ENCODE measurements around the gene AKAP8. TPM values are rescaled to one million over a fixed set of nuclear protein-coding genes. Genes with fewer than 3 reads are reported as not detected.
"Not testable (repeated sequence)": the region's sequence is repeated elsewhere in the genome, so short reads cannot be mapped to it uniquely, and the experiment has no call there.

Gene AKAP8
- total RNA-seq, 1 experiment from 2014 or later = 16.4 TPM

DNA sequence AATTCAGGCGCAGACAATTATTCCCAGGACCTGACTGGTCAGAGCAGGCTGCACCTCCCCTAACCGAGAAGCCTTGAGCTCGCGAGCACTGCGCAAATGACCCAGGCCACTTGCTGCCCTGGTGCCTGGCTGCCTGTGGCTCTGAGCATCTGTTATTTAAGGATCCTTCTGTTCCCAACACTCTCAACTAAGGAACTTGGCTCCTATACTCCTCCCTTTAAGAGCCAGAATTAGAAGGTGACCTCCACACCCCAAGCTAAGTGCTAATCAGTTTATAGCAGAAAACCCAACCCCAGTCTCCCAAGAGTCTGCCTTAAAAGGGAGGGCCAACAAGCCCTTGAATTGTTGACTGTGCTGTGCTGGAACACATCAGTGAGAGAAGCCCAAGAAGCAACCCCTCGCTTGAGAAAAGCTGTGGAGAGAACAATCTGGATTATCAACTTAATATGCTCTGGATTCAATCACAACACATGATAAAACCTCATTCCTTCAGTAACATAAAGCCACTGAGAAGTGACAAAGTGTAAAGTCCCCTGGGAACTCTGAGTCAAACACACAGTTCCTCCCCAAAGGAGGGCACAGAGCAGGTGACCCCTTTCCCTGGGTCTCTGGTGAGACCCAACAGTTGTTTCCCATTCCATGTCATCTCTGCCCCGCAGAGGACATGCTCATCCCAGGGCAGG, 24.7 kb upstream of the AKAP8 start:
- no peak for DNase-seq (ENCODE audit: low read depth)

DNA sequence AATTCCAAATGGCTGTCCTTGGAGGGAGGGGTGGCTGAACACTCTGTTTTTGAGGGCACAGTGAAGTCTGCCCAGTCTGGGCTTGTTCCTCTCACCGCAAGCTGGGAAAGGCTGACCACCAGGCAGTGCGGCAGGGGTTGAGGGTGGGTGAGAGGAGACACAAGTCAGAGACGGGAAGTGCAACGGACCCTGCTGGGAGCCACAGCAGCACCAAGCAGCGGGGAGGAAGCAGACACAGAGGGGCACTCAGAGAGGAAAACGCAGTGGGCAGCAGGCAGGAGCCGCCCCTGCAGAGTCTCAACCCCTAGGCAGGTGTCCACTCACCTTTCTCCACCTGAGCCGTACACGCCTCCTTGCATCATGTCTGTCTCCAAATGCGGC, 23.6 kb upstream of the AKAP8 start:
- DNase-seq (ENCODE audit: low read depth) = no peak

DNA sequence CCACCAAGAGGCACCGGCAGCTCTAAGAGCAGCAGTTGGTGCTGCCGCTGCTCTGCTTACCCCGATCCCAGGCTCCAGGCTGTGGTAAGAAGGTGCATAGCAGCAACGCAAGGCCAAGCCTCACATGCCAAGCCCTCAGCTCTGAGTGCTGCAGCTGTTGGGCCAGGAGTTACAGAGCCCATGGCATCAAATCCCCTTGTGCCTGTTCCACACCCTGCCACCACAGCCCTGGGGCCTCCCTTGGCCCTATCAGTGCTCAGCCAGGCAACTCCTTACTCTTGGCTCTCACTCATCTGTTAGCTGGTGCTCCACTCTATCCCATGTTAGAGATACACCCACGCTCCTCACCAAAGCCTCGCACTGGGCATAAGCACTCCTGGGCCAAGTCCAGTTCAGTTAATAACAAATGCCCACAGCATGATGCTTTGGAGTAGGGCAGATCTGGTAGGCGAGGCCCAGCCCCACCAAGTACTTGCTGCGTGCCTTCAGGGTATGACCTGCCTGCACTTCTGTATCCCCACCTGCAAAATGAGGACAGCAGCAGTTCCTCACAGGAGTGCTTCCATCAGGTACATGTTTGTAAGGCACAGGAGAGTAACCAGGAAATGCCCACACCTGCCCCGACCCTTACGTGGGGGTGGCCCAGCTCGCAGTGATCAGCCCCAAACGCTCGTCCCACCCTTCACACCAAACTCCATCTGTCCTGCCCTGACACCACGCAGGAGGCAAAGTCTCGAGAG, 23.0 kb upstream of the AKAP8 start:
- no peak for DNase-seq (ENCODE audit: low read depth)

DNA sequence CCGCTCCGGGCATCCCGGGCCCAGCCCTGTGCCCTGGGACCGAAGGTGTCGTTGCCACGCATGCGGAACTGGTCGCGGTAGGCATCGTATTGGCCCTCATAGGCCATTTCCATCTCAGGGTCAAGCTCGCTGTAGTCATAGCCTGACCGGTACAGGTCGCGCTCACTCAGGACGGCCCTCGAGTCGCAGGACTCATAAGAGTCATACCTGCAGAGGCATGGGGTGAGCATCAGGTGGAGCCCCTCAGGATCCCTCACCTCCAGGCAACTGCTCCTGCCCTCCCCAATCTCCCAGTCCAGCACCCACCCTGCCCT, 21.8 kb upstream of the AKAP8 start:
- DNase-seq (ENCODE audit: low read depth) = no peak

DNA sequence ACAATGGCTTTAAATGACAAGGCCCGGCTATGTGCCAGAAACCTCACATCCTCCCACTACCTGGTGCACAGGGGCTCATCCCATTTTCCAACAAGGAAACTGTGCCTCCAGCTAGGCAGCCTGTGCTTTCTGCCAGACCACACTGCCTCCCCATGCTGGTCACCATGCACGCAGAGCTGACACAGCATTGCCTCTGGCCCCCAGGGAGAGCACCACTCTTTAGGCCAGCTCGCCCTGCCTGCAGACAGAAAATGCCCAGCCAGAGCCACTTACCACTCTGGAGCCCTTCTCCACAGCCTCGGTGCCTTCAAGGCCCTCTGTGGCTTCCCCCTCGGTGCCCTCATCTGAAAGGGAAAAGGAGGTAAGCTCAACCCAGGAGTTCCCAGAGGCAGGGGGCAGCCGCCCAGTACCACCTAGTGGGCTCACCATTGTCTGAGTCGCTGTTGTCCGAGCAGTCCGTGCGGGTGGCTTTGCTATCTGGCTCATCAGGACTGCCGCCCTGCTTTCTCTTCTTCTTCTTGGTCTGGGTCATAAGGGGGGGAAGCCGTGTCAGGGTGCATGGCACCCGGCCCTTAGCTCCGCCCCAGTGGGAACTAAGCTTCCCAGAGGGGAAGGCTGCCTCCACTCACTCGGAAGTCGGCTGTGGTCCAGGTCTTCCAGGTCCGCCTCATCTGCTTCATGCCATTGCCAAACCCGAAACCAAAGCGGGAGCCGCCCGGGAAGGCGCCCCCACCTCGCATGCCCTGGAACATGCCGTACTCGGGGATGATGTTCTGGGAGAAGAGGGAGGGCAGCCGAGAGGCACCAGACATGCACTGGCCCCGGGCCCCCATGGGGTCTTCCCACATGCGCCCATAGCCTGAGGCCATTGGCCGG, 21.2 kb upstream of the AKAP8 start:
- no peak for DNase-seq (ENCODE audit: low read depth)

DNA sequence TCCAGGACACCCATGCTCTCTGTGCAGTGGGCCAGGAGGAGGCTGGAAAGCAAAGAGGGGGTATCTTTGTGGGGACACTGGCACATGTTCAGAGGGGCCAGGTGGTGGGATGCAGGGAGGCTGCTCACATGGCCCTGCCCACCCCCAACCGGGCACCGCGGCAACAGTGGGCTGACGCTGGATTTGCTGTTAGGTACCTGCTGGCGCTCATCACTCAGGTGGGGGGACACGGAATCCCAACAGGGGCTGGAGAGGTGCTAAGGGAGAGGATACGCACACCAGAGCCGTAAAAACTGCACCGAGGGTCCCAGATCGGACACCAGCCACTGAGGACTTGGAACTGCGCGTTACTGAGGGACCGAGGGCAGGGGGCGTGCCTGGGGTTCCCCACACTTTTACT, 20.0 kb upstream of the AKAP8 start:
- no peak for DNase-seq (ENCODE audit: low read depth)

DNA sequence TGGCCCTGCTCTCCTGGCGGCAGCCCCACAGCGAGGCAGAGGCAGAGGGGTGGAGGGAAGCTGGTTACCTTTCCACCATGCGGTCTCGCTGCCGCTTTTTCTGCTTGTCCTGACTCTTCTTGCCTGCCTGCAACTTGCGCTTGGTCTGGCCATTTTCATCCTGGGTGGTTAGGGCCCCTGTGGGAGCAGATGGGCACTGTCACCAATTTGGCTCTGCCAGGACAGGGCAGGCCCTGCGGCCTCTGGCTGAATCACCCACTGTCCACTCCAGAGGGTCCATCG, 19.6 kb upstream of the AKAP8 start:
- no peak for DNase-seq (ENCODE audit: low read depth)

DNA sequence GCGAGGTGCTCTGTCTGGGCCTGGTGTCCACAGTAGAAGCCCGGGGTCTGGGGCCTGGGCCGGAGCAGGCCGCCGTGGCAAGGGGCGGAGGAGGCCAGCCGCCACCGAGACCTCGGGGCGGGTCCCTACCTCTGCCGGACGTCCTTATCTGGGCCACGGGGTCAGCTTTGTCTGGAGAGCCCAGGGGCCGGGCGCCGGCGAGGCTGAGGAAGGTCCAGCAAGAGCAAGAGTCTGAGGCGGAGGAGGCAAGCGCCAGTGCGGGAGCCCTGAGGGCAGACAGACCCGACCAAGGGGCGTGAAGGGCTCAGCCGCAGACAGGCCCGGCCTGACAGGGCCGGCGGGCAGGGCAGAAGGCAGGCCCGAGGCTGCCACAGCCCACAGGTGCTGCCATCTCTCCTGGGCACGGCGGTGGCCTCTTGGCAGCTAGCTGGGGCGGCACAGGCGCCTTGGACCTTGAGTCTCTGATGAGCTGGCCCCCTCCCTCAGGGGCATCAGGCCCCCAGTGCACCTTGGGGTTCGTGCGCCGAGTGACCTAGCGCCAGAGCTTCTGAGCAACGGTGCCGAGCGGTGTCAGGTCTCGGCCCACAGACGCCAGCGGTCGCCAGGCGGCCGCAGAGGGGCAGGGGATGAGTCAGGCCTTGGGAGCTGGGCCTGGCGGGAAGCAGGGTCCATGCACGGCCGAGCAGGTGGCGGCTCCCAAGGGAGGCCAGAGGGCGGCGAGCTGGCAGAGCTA, 19.1 kb upstream of the AKAP8 start:
- DNase-seq (ENCODE audit: low read depth) = no peak

DNA sequence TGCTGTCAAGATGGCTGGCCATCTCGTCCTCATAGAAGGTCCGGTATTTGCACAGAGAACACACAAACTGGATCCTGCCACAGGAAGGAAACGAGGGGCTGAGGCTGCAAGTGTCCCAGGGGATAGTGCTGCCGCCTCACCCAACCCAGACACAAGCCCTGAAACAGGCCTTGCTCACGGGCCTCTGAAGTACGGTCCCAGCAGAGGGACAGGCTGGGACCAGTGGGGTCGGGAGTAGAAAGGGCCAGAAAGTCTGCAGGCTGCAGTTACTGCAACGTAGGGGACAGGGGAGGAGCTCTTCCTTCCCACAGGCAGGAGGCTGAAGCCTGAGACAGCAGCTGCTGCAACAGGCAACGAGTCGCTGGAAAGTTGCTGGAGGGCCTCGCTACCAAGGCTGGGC, 18.2 kb upstream of the AKAP8 start:
- DNase-seq (ENCODE audit: low read depth) = no peak

DNA sequence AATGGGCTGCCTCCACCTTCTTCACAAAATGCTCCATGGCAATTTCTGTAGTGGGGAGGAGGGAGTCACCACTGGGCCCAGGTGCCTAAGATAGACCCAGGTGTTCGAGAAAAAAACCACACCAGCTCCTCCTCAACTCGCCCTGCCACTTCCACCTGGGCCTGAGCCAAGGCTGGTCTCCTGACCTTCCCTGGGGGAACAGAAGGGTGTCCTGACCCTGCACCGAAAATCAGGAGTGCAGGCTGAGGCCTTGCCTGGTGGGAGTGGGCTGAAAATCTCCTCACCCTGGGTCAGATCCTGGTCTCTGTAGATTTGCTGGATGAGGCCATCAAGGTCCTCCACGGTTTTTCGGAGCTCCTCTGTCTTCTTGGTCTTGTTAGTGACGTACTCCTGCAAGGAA, 17.6 kb upstream of the AKAP8 start:
- no peak for DNase-seq (ENCODE audit: low read depth)

DNA sequence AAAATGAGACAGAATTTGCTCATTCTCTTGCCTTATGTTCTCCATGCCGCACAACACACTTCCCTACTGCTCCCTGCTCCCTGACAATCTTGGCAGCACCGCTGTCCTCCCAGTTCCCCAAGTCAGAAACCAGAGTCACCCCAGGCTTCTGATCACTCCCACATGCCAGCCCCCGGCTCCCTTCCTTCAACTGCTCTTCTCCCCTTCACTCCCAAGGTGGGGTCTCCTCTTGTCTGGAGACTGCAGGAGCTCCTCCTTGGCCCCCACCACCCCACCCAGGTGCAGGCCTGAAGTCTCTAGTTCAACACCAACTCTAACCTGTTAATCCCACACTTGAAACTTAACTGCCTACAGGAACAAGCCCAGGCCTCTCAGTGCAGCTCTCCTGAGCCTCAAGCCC, 16.8 kb upstream of the AKAP8 start:
- DNase-seq (ENCODE audit: low read depth) = no peak

DNA sequence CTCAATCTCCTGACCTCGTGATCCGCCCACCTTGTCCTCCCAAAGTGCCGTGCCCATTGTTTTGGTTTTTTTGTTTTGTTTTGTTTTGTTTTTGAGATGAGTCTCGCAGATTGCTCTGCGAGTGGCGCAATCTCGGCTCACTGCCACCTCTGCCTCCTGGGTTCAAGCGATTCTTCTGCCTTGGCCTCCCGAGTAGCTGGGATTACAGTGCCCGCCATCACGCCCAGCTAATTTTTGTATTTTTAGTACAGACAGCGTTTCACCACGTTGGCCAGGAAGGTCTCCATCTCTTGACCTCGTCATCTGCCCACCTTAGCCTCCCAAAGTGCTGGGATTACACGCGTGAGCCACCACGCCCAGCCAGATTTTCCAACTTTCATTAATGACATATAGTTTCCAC, 15.7 kb upstream of the AKAP8 start:
- not testable (repeated sequence) for DNase-seq (ENCODE audit: low read depth)

DNA sequence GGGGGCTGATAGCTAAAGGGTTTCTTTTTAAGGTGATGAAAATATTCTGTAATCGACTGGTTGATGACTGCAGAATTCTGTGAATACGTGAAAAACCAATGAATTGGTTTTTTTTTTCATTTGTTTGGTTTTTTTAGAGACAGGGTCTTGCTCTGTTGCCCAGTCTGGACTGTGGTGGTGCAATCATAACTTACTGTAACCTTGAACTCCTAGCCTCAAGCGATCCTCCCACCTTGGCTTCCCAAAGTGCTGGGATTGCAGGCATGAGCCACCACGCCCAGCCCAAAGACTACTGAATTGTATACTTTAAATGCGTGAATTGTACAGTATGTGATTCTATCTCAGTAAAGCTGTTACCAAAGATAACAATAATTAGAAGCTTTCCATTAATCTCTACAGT, 14.8 kb upstream of the AKAP8 start:
- no peak for DNase-seq (ENCODE audit: low read depth)

DNA sequence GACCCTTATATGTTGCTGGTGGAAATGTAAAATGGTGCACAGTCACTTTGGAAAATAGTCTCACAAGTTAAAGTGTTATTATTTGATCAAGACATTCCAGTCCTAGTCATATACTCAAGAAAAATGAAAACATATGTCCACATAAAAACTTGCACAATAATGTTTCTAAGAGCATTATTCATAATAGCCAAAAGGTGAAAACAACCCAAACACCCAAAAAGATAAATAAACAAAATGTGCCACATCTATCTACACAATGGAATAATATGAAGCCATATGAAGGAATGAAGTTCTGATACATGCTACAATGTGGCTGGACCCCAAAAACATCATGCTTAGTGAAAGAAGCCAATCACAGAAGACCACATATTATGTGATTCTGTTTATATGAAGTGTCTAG, 14.4 kb upstream of the AKAP8 start:
- no peak for DNase-seq (ENCODE audit: low read depth)

DNA sequence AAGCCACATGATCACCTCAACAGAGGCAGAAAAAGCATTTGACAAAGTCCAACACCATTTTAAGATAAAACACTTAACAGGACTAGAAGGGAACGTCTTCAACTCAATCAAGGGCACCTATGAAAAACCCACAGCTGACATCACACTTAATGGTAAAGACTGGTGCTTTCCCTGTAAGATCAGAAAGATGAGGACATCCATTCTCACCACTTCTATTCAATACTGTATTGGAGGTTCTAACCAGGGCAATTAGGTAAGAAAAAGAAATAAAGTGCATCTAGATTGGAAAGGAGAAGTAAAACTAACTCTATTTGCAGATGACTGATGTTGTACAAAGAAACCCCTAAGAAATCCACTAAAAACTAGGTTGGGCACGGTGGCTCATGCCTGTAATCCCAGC, 11.2 kb upstream of the AKAP8 start:
- no peak for DNase-seq (ENCODE audit: low read depth)

DNA sequence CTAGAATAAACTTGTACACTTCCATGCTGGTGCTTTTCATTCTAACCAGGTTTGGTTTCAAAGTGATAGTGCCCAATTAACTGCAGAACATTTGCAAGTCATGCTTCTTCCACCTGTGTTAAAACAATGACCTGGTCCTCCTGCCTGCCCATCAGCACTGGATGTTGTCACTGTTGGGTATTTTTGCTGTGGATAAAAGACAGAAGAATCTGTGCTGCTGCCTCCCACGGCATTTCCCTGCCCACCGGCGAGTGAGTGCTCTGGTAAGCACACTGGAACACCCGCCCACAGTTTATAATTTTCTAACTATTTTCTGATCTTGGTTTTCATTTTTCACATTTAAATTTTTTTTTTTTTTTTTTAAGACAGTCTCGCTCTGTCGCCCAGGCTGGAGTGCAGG, 2.3 kb upstream of the AKAP8 start:
- DNase-seq (ENCODE audit: low read depth) = no peak

DNA sequence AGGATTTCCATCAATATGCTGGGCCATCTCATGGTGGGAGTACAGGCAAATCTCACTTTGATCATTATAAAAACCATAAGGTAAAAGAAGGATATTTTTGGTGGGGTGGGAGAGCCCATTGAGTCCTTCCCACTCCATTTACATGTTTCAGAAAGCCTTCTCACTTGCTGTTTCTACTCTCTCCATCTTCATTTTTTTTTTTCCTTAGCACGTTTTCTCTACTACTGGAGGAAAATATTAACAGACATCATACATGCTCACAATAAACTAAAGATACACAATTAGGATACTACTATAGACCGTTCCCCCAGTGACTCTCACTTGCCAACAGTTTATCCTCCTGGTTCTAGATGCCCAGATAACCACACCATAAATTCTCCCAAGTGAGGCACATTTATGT, 1.8 kb upstream of the AKAP8 start:
- no peak for DNase-seq (ENCODE audit: low read depth)

DNA sequence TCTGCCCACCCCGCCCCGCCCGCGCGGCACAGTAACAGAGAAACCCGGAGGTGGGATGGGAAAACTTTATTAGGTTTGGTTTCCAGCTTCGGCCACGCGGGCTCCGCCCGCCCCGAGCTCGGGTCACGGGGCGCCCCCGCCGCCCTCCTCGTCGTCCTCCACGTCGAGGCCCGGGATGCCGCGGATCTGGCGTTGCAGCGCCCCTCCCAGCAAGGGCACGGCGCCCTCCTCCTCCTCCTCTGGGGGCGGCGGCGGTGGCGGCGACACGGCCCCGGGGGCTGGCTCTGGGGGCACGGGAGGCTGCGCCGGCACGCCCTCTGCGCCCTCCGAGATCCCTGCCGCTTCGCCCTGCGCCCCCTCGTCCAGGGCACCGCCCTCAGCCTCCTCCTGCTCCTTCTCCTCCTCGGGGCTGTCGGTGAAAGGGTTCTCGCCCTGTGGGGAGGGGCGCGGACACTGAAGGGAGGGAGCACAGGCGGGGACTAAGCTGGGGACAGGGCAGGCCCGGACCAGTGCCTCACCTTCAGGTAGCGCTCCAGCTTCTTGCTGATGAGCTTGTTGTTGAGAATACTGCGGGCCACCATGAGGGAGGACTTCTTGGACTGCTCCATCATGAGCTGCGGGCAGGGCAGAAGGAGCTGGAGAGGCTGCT, 536 bp upstream of the AKAP8 start:
- DNase-seq (ENCODE audit: low read depth) = peak; percentile 75

DNA sequence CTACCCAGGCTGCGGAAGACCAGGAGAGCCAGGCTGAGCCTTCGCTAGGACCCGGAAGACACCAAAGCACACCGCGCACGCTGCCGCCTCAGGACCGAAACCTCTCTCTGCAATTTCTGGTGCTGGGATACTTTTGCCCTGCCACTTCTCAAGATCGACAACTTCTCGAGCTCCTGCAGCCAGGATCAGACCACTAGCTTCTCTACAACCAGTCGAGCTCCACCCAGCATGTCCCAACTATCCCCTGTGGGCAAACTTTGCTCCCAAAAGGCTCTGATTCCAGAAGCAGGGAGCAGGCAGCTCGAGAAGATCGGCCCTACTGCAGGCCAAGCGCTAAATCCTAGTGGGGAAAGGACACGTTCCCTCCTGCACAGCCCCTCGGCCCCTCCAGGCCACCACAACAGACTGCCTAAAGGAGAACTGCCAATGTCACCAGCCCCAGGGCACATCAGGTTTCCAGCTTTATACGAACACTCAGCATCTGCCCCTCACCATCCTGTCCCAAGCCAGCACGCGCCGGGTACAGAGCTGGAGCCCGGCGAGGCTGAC, 979 bp downstream of the AKAP8 start:
- DNase-seq (ENCODE audit: low read depth) = peak; percentile 69

DNA sequence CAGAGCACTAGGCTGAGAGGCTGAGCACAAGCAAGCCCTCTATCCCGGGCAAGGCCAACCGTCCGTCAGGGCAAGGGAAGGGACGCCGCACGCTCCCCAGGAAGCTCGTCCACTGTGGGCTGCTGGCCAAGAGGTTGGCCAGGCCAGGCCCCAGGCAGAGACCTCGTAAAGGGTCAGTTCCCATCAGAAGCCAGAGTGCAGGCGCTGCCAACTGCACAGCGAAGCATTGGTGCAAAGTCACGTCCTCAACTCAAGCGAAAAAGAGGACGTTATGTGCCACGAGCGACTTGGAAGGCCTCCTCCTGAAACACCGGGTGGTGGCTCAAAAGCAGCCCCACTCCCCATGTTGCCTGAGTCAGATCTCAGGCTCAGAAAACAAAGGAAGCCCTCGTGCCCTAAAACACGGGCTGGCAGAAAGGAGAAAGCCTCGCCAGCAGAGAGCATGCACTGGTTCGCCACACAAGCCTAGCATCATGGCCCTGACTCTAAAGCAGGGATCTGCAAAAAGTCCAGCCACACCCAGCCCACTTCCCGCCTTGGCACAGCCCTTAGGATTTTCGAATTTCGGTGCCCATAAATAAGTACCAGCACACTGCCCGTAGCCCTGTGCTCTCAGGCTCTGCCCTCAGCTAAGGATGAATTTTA, 4.7 kb downstream of the AKAP8 start:
- no peak for DNase-seq (ENCODE audit: low read depth)

DNA sequence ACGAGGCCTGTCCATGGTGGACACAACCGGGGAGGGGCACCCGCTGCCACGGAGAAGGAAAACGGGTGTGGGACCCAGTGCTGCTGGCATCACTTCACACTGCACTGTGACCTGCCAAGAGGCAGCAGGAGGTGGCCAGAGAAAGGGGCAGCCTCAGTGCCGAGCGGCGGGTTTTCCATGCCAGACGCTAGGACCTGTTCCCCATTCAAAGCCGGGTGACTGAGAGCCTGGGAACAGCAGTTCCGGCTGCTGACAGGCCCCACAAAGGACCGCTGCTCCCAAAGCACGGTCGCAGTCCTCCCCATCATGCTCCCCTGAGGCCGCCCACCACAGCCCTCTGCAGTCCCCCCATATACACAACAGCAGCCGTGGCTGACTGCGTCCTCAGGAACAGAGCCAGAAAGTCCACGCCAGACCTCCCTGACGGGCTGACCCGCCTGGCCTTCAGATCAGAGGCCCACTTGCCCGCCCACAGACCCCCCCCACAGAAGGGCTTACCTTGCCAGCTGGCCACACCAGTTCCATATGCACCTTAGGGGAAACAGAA, 5.4 kb downstream of the AKAP8 start:
- DNase-seq (ENCODE audit: low read depth) = no peak

All from M059J (cell line).